Tibial artery (tissue), 4 donors: Measurements from ENCODE around the gene FRMD1.

Experiments
- DNase-seq, 2 donors: peaks; one replicate each; pipeline ENCODE4 v3.0.0-alpha.2; 2019
- H3K27ac ChIP-seq, 2 donors: fragments of 200-600 bp; sonication (generic) in 1 of 2; 1 replicate in 1 of 2; 2 replicates in 1 of 2; pipeline ENCODE4 v1.5.1; 2018 to 2019; ENCODE audit warnings: mild to moderate bottlenecking in 1 of 2
- H3K27me3 ChIP-seq, 2 donors: fragments of 200-600 bp; sonication (generic) in 1 of 2; one replicate each; pipeline versions ENCODE4 v1.5.1 to v1.6.0; 2016 to 2019
- H3K36me3 ChIP-seq, 3 donors: fragments of 200-600 bp; sonication (generic) in 2 of 3; one replicate each; pipeline ENCODE4 v1.5.1; 2016 to 2019; ENCODE audit warnings: mild to moderate bottlenecking in 2 of 3
- H3K4me1 ChIP-seq, 4 donors: fragments of 200-600 bp; sonication (generic) in 2 of 4; 1 replicate in 3 of 4; 2 replicates in 1 of 4; pipeline ENCODE4 v1.5.1; 2016 to 2019
- H3K4me3 ChIP-seq, 2 donors: fragments of 200-600 bp; sonication (generic) in 1 of 2; 1 replicate in 1 of 2; 2 replicates in 1 of 2; pipeline ENCODE4 v1.5.1; 2018 to 2019; ENCODE audit warnings: mild to moderate bottlenecking in 2 of 2
- H3K9me3 ChIP-seq, 3 donors: fragments of 200-600 bp; sonication (generic) in 1 of 3; one replicate each; pipeline ENCODE4 v1.5.1; 2016 to 2019
- CTCF ChIP-seq, 2 experiments: fragments of 200-600 bp in 1 of 2; fragments of 450-650 bp in 1 of 2; IDR thresholded peaks; one replicate each; pipeline ENCODE4 v1.5.1; 2017 to 2019; ENCODE audit warnings: antibody characterized with exemption in 2 of 2, mild to moderate bottlenecking in 1 of 2, moderate library complexity in 1 of 2
- intact Hi-C: fragments of 100-400 bp; cut with DNase I; formaldehyde crosslinking; loops from one replicate; pipeline ENCODE4 v1.15.0; 2023; ENCODE audit warnings: low total_unique reads

FRMD1 gene

GRCh38 chr6:168075787-168076202, 3.2 kb downstream of the FRMD1 start:
- TF ChIP-seq CTCF (IDR thresholded peaks at IDR 0.05), result no peak
- H3K4me1 ChIP-seq, result peaks cover 0 to 29% (median 13%) of the 10 kb centered on the region in 4 donors
- H3K4me3 ChIP-seq, result no peak overlapping the region
- no peak overlapping the region for H3K27ac ChIP-seq
- no peaks in the 10 kb centered on the region for H3K27me3 ChIP-seq
- intact Hi-C loops, result no loop called here
- H3K9me3 ChIP-seq, result no peaks in the 10 kb centered on the region
- DNase-seq, result no peak
- H3K36me3 ChIP-seq, result no peaks in the 10 kb centered on the region

- Histone ChIP-seq H3K27me3 (no peaks in the 10 kb centered on the region), H3K36me3 (no peaks in the 10 kb centered on the region), H3K27ac (no peak overlapping the region), H3K9me3 (no peaks in the 10 kb centered on the region), H3K4me3 (no peak overlapping the region), H3K4me1 (peaks cover 0 to 29% (median 13%) of the 10 kb centered on the region in 4 donors)
- intact Hi-C loops, result no loop called here
- no peak for DNase-seq
- no peak for TF ChIP-seq CTCF (IDR thresholded peaks at IDR 0.05)
These were observed 3.8 kb downstream of the FRMD1 start for GRCh38 chr6:168075216-168075615.

DNA sequence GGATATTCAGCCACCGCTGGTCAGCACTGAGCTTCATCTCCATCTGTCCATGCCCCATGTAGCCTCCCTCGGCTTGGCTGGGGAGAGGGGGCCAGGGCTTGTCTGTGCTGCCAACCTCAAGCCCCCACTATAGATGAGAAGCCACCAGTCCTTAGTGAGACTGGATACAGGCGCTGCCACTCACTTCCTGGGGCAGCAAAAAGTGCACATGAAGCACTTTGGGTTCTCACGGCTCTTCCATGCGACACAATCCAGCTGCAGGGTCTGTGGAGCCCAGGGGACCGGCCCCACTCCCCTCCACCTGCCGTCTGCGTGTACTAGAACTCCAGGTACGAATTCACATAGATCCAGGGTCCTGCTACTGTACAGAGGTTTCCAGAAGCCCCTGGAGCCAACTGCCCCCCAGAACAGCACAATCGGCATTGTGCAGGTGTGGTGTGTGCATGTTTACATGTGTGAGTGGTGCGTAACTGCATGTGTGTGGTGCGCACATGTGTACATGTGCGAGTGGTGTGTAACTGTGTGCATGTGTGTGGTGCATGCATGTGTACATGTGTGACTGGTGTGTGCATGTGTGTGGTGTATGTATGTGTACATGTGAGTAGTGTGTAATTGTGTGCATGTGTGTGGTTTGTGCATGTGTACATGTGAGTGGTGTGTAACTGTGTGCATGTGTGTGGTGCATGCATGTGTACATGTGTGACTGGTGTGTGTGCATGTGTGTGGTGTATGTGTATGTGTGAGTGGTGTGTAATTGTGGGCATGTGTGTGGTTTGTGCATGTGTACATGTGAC, 4.9 kb downstream of the FRMD1 start:
- no peak for DNase-seq
- Histone ChIP-seq H3K9me3 (no peaks in the 10 kb centered on the region), H3K4me1 (peaks cover 0 to 22% (median 6%) of the 10 kb centered on the region in 4 donors), H3K27me3 (no peaks in the 10 kb centered on the region), H3K36me3 (no peaks in the 10 kb centered on the region), H3K27ac (no peak overlapping the region), H3K4me3 (no peak overlapping the region)
- no peak for TF ChIP-seq CTCF (IDR thresholded peaks at IDR 0.05)
- intact Hi-C loops, result no loop called here

GRCh38 chr6:168072730-168073129, 6.3 kb downstream of the FRMD1 start:
- Histone ChIP-seq H3K27me3 (no peaks in the 10 kb centered on the region), H3K4me3 (no peak overlapping the region), H3K9me3 (no peaks in the 10 kb centered on the region), H3K4me1 (peaks cover 0 to 11% (median 0%) of the 10 kb centered on the region in 4 donors), H3K27ac (no peak overlapping the region), H3K36me3 (no peaks in the 10 kb centered on the region)
- intact Hi-C loops, result no loop called here
- DNase-seq, result no peak
- TF ChIP-seq CTCF (IDR thresholded peaks at IDR 0.05), result no peak

GRCh38 chr6:168072261-168072660, 6.8 kb downstream of the FRMD1 start:
- H3K9me3 ChIP-seq, result no peaks in the 10 kb centered on the region
- intact Hi-C loops, result no loop called here
- no peaks in the 10 kb centered on the region for H3K27me3 ChIP-seq
- peaks cover 0 to 11% (median 0%) of the 10 kb centered on the region in 4 donors for H3K4me1 ChIP-seq
- DNase-seq, result no peak
- H3K4me3 ChIP-seq, result no peak overlapping the region
- TF ChIP-seq CTCF (IDR thresholded peaks at IDR 0.05), result no peak
- no peak overlapping the region for H3K27ac ChIP-seq
- no peaks in the 10 kb centered on the region for H3K36me3 ChIP-seq
